ENCODE data around the gene PRKCZ. TPM values are rescaled to one million over a fixed set of nuclear protein-coding genes. Genes with fewer than 3 reads are reported as not detected.

Gene PRKCZ
- polyA plus RNA-seq, 1 donor, result 68.6 TPM

DNA sequence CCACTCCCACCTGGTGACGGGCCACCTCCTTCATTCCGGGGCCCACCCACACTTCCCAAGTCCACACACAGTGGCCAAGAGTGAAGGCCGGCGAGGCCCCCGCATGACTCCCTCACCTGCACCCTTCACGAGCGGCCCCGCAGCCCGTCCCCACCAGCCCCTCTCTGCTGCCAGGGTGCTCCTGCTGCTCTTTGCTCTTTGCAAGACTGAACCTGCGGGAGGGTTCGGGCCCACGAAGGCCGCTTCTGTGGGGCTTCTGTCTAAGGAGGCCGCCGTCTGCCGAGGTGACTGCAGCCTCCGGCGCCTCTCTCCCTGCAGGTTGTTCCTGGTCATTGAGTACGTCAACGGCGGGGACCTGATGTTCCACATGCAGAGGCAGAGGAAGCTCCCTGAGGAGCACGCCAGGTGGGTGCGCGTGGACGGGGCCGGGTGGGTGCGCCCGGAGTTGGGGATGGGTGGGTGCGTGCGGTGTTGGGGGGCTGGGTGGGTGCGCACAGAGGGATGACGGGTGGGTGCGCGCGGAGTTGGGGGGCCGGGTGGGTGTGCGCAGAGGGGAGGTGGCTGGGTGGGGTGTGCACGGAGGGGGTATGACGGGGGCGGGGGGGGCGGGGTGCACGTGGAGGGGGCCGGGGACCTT is 119.1 kb downstream of the PRKCZ start:
- Histone ChIP-seq H3K36me3 (ENCODE audit: control insufficient read depth, insufficient read depth, low read length) (peaks cover 71% of the 10 kb centered on the region), H3K4me3 (ENCODE audit: low read length) (no peak overlapping the region), H3K27ac (ENCODE audit: low read length) (no peak overlapping the region), H3K9me3 (ENCODE audit: control insufficient read depth, low read depth, low read length) (no peaks in the 10 kb centered on the region), H3K27me3 (ENCODE audit: control insufficient read depth, insufficient read depth, low read length) (no peaks in the 10 kb centered on the region), H3K4me1 (ENCODE audit: control insufficient read depth, insufficient read depth, low read length) (peaks cover under 1% of the 10 kb centered on the region)
- no CpG with 5 or more reads among the region's 43 CpGs for WGBS (ENCODE audit: insufficient coverage, low lambda C conversion rate)
- DNase-seq, result no peak

DNA sequence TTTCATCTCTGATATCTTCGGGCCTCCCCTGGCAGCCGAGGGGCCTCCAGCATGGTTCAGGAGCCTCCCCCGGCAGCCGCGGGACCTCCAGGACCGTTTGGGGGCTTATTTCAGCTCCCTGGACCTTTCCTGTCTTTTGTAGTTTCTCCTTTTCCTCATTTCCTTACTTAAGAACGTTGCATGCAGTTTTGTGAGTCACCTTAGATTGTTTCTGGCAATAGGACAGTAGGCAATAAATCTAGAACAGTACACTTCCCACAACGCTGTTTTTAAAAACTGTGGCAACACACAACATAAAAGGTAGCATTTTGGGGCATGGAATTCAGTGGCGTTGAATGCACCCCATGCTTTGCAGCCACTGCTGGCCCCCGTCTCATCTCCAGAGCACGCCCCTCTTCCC is 120.0 kb downstream of the PRKCZ start:
- Histone ChIP-seq H3K4me3 (ENCODE audit: low read length) (no peak overlapping the region), H3K27me3 (ENCODE audit: control insufficient read depth, insufficient read depth, low read length) (no peaks in the 10 kb centered on the region), H3K36me3 (ENCODE audit: control insufficient read depth, insufficient read depth, low read length) (peaks cover 73% of the 10 kb centered on the region), H3K9me3 (ENCODE audit: control insufficient read depth, low read depth, low read length) (no peaks in the 10 kb centered on the region), H3K4me1 (ENCODE audit: control insufficient read depth, insufficient read depth, low read length) (peaks cover 2% of the 10 kb centered on the region), H3K27ac (ENCODE audit: low read length) (no peak overlapping the region)
- no peak for DNase-seq
- 100% methylated on average over 1 of the region's 11 CpGs for WGBS (ENCODE audit: insufficient coverage, low lambda C conversion rate)

- H3K9me3 ChIP-seq (ENCODE audit: control insufficient read depth, low read depth, low read length), result no peaks in the 10 kb centered on the region
- peaks cover 2% of the 10 kb centered on the region for H3K4me1 ChIP-seq (ENCODE audit: control insufficient read depth, insufficient read depth, low read length)
- WGBS (ENCODE audit: insufficient coverage, low lambda C conversion rate), result no CpG with 5 or more reads among the region's 26 CpGs
- H3K27ac ChIP-seq (ENCODE audit: low read length), result no peak overlapping the region
- H3K36me3 ChIP-seq (ENCODE audit: control insufficient read depth, insufficient read depth, low read length), result peaks cover 73% of the 10 kb centered on the region
- DNase-seq, result no peak
- no peak overlapping the region for H3K4me3 ChIP-seq (ENCODE audit: low read length)
- no peaks in the 10 kb centered on the region for H3K27me3 ChIP-seq (ENCODE audit: control insufficient read depth, insufficient read depth, low read length)
Observed at GRCh38 chr1:2172012-2172411, 121.8 kb downstream of the PRKCZ start.

DNA sequence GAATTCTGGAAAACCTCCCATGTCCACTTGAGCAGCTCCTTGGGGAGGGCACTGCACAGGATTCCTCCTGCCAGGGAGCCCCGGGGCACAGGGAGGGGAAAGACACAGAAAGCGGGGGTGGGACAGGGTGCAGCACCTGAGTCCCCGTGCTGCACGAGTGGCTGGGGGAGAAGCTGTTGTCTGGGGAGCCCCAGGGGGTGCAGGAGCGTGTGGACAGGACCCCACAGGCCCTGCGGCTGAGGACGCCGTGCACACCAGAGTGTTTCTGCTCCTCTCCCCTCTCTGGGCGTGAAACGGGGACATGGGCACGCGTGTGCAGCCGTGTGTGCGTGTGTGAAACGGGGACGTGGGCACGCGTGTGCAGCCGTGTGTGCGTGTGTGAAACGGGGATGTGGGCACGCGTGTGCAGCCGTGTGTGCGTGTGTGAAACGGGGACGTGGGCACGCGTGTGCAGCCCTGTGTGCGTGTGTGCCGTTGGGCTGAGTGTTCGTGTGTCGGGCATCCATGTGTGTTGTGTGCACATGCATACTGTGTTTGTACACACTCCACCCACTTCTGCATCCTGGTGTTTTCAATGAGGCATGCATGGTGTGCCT is 122.4 kb downstream of the PRKCZ start:
- H3K4me1 ChIP-seq (ENCODE audit: control insufficient read depth, insufficient read depth, low read length), result peaks cover 2% of the 10 kb centered on the region
- no peak overlapping the region for H3K4me3 ChIP-seq (ENCODE audit: low read length)
- peaks cover 76% of the 10 kb centered on the region for H3K36me3 ChIP-seq (ENCODE audit: control insufficient read depth, insufficient read depth, low read length)
- no peaks in the 10 kb centered on the region for H3K27me3 ChIP-seq (ENCODE audit: control insufficient read depth, insufficient read depth, low read length)
- WGBS (ENCODE audit: insufficient coverage, low lambda C conversion rate), result 100% methylated on average over 1 of the region's 33 CpGs
- no peaks in the 10 kb centered on the region for H3K9me3 ChIP-seq (ENCODE audit: control insufficient read depth, low read depth, low read length)
- H3K27ac ChIP-seq (ENCODE audit: low read length), result no peak overlapping the region
- DNase-seq, result no peak

DNA sequence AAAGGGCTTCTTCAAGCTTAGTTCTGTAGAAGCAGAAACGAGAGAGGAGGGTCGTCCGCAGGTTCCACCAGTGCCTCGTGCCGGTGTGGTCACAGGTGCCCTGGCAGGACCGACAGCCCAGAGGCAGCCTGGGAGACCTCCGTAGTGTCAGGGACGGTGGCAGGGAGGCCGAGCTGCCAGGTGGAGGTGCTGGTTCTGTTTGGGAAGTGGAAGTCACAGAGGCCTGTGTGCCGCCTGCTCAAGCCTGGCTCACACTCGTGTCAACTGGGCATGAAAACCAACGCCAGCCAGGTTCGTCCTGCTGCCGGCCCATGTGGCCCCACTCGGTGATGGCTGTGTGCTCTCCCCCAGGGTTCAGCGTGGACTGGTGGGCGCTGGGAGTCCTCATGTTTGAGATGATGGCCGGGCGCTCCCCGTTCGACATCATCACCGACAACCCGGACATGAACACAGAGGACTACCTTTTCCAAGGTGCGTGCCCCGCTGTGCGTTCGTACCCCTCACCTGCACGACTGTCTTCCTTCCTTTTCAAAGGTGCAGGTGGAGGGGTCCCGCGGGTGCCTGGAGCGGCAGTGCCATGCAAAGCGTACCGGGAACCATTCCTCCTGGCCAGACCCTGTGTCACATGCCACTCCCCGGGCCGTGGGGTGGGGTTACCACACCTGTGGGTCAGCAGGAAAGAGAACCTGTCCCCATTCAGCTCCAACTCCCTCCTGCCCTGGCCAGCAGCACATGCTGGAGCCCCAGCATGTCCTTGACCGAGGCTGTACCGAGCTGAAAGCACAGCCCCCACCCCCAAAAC is 123.5 kb downstream of the PRKCZ start:
- H3K36me3 ChIP-seq (ENCODE audit: control insufficient read depth, insufficient read depth, low read length), result peaks cover 83% of the 10 kb centered on the region
- no peaks in the 10 kb centered on the region for H3K27me3 ChIP-seq (ENCODE audit: control insufficient read depth, insufficient read depth, low read length)
- WGBS (ENCODE audit: insufficient coverage, low lambda C conversion rate), result 100% methylated on average over 1 of the region's 37 CpGs
- DNase-seq, result no peak
- H3K27ac ChIP-seq (ENCODE audit: low read length), result no peak overlapping the region
- H3K4me1 ChIP-seq (ENCODE audit: control insufficient read depth, insufficient read depth, low read length), result peaks cover 2% of the 10 kb centered on the region
- H3K9me3 ChIP-seq (ENCODE audit: control insufficient read depth, low read depth, low read length), result no peaks in the 10 kb centered on the region
- H3K4me3 ChIP-seq (ENCODE audit: low read length), result no peak overlapping the region

- DNase-seq, result peak; percentile 65 to 67
- Histone ChIP-seq H3K9me3 (ENCODE audit: control insufficient read depth, low read depth, low read length) (no peaks in the 10 kb centered on the region), H3K36me3 (ENCODE audit: control insufficient read depth, insufficient read depth, low read length) (peaks cover 83% of the 10 kb centered on the region), H3K27ac (ENCODE audit: low read length) (no peak overlapping the region), H3K4me3 (ENCODE audit: low read length) (no peak overlapping the region), H3K4me1 (ENCODE audit: control insufficient read depth, insufficient read depth, low read length) (peaks cover 2% of the 10 kb centered on the region), H3K27me3 (ENCODE audit: control insufficient read depth, insufficient read depth, low read length) (no peaks in the 10 kb centered on the region)
- WGBS (ENCODE audit: insufficient coverage, low lambda C conversion rate), result no CpG with 5 or more reads among the region's 31 CpGs
Observed at GRCh38 chr1:2174348-2175054, 124.3 kb downstream of the PRKCZ start.

GRCh38 chr1:2175055-2175414 is 124.8 kb downstream of the PRKCZ start:
- no peak for DNase-seq
- no CpG with 5 or more reads among the region's 9 CpGs for WGBS (ENCODE audit: insufficient coverage, low lambda C conversion rate)
- Histone ChIP-seq H3K4me3 (ENCODE audit: low read length) (no peak overlapping the region), H3K36me3 (ENCODE audit: control insufficient read depth, insufficient read depth, low read length) (peaks cover 84% of the 10 kb centered on the region), H3K27me3 (ENCODE audit: control insufficient read depth, insufficient read depth, low read length) (no peaks in the 10 kb centered on the region), H3K4me1 (ENCODE audit: control insufficient read depth, insufficient read depth, low read length) (peaks cover 2% of the 10 kb centered on the region), H3K27ac (ENCODE audit: low read length) (no peak overlapping the region), H3K9me3 (ENCODE audit: control insufficient read depth, low read depth, low read length) (no peaks in the 10 kb centered on the region)

GRCh38 chr1:2175681-2176454 is 125.7 kb downstream of the PRKCZ start:
- WGBS (ENCODE audit: insufficient coverage, low lambda C conversion rate), result no CpG with 5 or more reads among the region's 42 CpGs
- Histone ChIP-seq H3K9me3 (ENCODE audit: control insufficient read depth, low read depth, low read length) (no peaks in the 10 kb centered on the region), H3K36me3 (ENCODE audit: control insufficient read depth, insufficient read depth, low read length) (peaks cover 85% of the 10 kb centered on the region), H3K27me3 (ENCODE audit: control insufficient read depth, insufficient read depth, low read length) (no peaks in the 10 kb centered on the region), H3K27ac (ENCODE audit: low read length) (no peak overlapping the region), H3K4me3 (ENCODE audit: low read length) (no peak overlapping the region), H3K4me1 (ENCODE audit: control insufficient read depth, insufficient read depth, low read length) (peaks cover 2% of the 10 kb centered on the region)
- DNase-seq, result no peak

DNA sequence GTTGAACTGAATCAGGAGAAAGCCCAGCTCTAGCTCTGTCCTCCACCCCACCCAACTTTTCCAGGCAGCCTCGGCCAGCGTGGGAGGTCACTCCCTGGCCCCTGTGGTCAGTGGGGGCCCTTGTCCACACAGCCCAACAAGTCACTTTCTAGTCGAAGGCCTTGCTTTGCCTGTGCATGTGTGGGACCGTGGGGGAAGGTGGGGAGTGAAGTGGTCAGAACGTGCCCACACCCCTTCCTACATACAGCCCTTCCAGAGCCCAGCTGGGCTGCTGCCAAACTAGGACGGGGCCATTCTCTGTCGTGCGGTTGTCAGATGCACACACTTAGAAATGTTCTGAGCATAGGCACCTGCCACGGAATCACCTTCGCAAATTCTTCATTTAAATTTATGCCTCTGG is 126.4 kb downstream of the PRKCZ start:
- no peaks in the 10 kb centered on the region for H3K9me3 ChIP-seq (ENCODE audit: control insufficient read depth, low read depth, low read length)
- no peak overlapping the region for H3K27ac ChIP-seq (ENCODE audit: low read length)
- DNase-seq, result no peak
- WGBS (ENCODE audit: insufficient coverage, low lambda C conversion rate), result no CpG with 5 or more reads among the region's 10 CpGs
- no peaks in the 10 kb centered on the region for H3K27me3 ChIP-seq (ENCODE audit: control insufficient read depth, insufficient read depth, low read length)
- peaks cover 2% of the 10 kb centered on the region for H3K4me1 ChIP-seq (ENCODE audit: control insufficient read depth, insufficient read depth, low read length)
- H3K4me3 ChIP-seq (ENCODE audit: low read length), result no peak overlapping the region
- peaks cover 89% of the 10 kb centered on the region for H3K36me3 ChIP-seq (ENCODE audit: control insufficient read depth, insufficient read depth, low read length)

DNA sequence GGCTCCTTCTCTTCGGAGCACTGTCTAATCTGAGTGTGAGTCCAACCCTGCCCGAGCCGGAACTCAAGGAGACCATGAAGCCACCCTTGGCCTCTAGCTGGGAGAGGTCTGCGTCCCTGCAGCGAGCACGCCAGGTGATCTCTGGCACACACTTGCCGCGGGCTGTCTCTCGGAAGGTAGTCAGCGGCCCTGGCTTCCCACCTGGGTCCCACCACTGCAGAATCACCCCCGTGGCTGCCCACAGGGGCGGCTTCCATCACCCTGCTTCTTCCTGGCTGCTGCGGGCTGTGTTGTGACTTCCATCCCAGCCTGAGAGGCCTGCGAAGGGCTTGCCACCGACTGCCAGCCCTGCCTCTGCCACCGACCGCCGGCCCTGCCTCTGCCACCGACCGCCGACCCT is 127.3 kb downstream of the PRKCZ start:
- H3K27ac ChIP-seq (ENCODE audit: low read length), result no peak overlapping the region

More for the DNA sequence above, 127.3 kb downstream of the PRKCZ start:
- Histone ChIP-seq H3K27me3 (ENCODE audit: control insufficient read depth, insufficient read depth, low read length) (no peaks in the 10 kb centered on the region), H3K4me3 (ENCODE audit: low read length) (no peak overlapping the region), H3K36me3 (ENCODE audit: control insufficient read depth, insufficient read depth, low read length) (peaks cover 88% of the 10 kb centered on the region), H3K4me1 (ENCODE audit: control insufficient read depth, insufficient read depth, low read length) (peaks cover 2% of the 10 kb centered on the region), H3K9me3 (ENCODE audit: control insufficient read depth, low read depth, low read length) (no peaks in the 10 kb centered on the region)
- DNase-seq, result no peak
- no CpG with 5 or more reads among the region's 21 CpGs for WGBS (ENCODE audit: insufficient coverage, low lambda C conversion rate)

Measured in large intestine (tissue), 3 donors.